Memory B cell (primary cell): ENCODE measurements around the gene PRKAG2.
"Not testable (repeated sequence)": the region's sequence is repeated elsewhere in the genome, so short reads cannot be mapped to it uniquely, and the experiment has no call there.

ENCODE experiments used
- ATAC-seq: fragments of 150-1000 bp; cut with Tn5 transposase; 2 replicates; pipeline ENCODE4 v1.10.0; 2021; ENCODE audit warnings: low read depth, mild to moderate bottlenecking, moderate library complexity
- DNase-seq, 2 donors: peaks; one replicate each; pipeline ENCODE4 v3.0.0; 2022; ENCODE audit warnings: low spot score in 2 of 2
- H3K27ac Mint-ChIP-seq: one replicate; pipeline ENCODE4 v1.8.0; 2022; ENCODE audit warnings: mild to moderate bottlenecking, moderate library complexity, mixed read lengths
- H3K27me3 Mint-ChIP-seq: one replicate; pipeline ENCODE4 v1.8.0; 2022; ENCODE audit warnings: mixed read lengths
- H3K36me3 Mint-ChIP-seq: one replicate; pipeline ENCODE4 v1.8.0; 2022; ENCODE audit warnings: mild to moderate bottlenecking, mixed read lengths
- H3K4me1 Mint-ChIP-seq: one replicate; pipeline ENCODE4 v1.8.0; 2022; ENCODE audit warnings: mixed read lengths
- H3K4me3 Mint-ChIP-seq: one replicate; pipeline ENCODE4 v1.8.0; 2022; ENCODE audit warnings: mild to moderate bottlenecking, moderate library complexity, mixed read lengths
- H3K9me3 Mint-ChIP-seq: one replicate; pipeline ENCODE4 v1.8.0; 2022; ENCODE audit warnings: mixed read lengths

The PRKAG2 gene

DNA sequence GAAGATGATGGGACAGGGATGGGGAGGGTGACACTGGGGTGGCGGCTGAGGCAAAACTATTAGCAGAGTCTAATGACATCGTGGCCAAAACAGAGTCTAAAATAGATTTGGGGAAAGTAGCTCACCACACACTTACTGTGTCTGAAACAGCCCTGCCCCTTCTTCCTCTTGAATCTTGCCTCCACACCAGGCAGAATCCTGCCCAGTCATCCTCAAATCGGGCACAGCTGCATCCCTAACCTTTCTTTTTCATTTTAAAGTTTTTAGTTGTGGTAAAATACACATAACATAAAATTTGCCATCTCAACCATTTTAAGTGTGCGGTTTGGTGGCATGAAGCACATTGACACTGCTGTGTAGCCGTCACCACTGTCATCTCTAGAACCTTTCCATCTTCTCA is 90.0 kb downstream of the PRKAG2 start:
- Mint-ChIP-seq H3K4me1 (peaks cover 31% of the 10 kb centered on the region), H3K9me3 (no peaks in the 10 kb centered on the region), H3K36me3 (peaks cover 11% of the 10 kb centered on the region), H3K27me3 (no peaks in the 10 kb centered on the region), H3K4me3 (no peak overlapping the region), H3K27ac (no peak overlapping the region)
- no peak for DNase-seq
- no peak for ATAC-seq

DNA sequence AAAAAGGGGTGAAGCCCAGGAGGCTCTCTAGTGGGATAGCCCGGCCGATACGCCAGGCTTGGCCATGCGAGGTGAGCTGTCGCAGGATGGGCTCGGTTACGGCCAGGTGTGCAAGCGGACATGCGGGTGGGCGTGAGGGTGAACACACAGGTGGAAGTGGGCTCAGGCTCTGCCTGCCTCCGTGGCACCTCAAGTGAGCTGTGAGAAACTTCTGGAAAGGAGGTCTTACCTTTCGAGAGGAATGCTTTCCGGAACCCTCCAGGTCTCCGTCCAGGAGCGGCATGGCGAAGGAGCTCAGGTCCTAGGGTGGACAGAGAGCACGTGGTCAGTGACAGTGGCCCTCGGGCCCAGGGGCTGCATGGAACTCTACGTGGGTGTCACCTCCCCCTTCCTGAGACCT is 90.7 kb downstream of the PRKAG2 start:
- Mint-ChIP-seq H3K36me3 (peaks cover 9% of the 10 kb centered on the region), H3K4me1 (peaks cover 27% of the 10 kb centered on the region), H3K9me3 (no peaks in the 10 kb centered on the region), H3K4me3 (no peak overlapping the region), H3K27me3 (no peaks in the 10 kb centered on the region), H3K27ac (no peak overlapping the region)
- no peak for DNase-seq
- no peak for ATAC-seq

DNA sequence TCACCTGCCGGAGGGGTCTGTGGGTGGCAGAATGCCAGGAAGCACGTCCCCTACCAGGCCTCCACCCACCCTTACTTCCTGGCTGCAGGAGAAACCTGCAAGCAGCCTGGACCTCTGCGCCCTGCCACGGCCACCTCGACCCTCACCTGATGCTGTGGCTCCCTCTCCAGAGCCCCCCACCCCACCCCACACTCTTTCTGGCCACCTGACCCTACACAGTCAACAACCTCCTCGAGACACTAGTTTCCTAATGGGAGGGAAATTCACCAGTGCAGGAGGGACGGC is 91.3 kb downstream of the PRKAG2 start:
- peaks cover 28% of the 10 kb centered on the region for H3K4me1 Mint-ChIP-seq
- no peaks in the 10 kb centered on the region for H3K27me3 Mint-ChIP-seq
- H3K36me3 Mint-ChIP-seq: peaks cover 14% of the 10 kb centered on the region
- H3K4me3 Mint-ChIP-seq: no peak overlapping the region
- no peaks in the 10 kb centered on the region for H3K9me3 Mint-ChIP-seq
- ATAC-seq (no peak), DNase-seq (no peak)
- no peak overlapping the region for H3K27ac Mint-ChIP-seq

DNA sequence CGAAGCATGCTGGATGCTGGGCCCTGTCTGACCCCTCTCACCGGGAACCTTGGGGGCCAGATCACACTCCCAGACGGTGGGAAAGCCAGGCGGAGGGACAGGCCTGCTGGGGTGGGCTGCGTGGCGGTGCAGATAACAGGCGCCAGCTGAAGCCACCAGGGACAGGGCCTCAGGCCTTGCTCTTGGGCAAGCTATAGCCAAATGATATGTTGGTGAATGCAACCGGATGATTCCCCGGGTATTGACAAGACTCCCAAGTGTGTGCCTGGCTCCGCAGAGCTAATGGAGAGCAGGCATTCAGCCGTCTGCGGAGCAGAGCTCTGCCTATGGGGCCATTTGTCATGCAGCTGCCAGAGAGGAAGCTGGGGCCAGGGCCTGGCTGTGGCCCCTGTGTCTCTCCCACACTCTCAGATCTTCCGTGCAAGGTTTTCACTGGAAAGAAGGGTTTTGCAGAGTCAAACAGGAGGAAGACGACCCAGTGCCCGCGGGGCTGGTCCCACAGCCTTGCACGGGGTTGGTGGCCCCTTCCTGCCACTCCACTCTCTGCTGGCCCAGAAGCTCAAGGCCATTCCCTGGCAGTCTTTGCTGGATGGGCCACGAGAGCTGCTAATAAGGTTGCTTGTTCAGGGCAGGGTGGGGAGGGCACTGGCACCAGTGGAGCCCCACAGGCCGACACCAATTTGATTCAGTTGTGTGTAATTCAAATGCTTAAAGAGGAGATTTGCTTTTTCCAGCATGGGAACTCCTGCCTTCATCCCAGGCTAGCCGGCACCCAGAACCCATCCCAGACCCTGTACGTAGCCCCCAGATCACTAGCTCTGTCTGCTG is 91.8 kb downstream of the PRKAG2 start:
- Mint-ChIP-seq H3K4me1 (peaks cover 23% of the 10 kb centered on the region), H3K4me3 (no peak overlapping the region), H3K27me3 (no peaks in the 10 kb centered on the region), H3K9me3 (no peaks in the 10 kb centered on the region), H3K27ac (no peak overlapping the region), H3K36me3 (peaks cover 18% of the 10 kb centered on the region)
- no peak for DNase-seq
- no peak for ATAC-seq

DNA sequence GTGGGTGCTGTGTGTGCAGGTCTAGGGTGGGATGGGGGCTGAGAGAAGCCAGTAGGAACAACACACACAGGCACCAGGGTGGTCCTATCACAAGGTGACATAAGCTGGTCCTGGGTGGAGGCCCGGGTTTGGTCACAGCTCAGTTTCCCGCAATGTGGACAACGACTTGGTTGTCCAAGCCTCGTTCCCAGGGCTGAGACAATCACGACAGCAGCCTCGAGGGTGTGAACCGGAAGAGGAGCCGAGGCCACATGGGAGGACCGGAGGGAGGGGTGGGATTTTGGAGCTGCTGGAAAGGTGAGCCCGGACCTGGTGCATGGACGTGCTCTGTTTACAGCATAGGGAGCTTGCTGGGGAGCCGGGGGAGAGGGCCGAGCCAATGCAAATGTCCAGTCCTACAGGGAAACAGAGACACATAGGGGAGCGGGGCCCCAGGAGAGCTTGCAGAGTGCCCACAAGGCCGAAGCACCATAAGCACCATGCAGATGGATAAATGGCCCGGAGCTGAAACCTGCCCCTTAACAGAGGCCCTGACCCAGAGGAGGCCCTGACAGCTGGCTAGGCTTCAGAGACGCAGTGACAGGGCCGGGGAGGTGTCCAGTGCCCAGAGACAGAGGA is 92.8 kb downstream of the PRKAG2 start:
- Mint-ChIP-seq H3K27me3 (no peaks in the 10 kb centered on the region), H3K4me1 (peaks cover 18% of the 10 kb centered on the region), H3K27ac (no peak overlapping the region), H3K9me3 (no peaks in the 10 kb centered on the region), H3K4me3 (no peak overlapping the region), H3K36me3 (peaks cover 19% of the 10 kb centered on the region)
- ATAC-seq: no peak
- no peak for DNase-seq

DNA sequence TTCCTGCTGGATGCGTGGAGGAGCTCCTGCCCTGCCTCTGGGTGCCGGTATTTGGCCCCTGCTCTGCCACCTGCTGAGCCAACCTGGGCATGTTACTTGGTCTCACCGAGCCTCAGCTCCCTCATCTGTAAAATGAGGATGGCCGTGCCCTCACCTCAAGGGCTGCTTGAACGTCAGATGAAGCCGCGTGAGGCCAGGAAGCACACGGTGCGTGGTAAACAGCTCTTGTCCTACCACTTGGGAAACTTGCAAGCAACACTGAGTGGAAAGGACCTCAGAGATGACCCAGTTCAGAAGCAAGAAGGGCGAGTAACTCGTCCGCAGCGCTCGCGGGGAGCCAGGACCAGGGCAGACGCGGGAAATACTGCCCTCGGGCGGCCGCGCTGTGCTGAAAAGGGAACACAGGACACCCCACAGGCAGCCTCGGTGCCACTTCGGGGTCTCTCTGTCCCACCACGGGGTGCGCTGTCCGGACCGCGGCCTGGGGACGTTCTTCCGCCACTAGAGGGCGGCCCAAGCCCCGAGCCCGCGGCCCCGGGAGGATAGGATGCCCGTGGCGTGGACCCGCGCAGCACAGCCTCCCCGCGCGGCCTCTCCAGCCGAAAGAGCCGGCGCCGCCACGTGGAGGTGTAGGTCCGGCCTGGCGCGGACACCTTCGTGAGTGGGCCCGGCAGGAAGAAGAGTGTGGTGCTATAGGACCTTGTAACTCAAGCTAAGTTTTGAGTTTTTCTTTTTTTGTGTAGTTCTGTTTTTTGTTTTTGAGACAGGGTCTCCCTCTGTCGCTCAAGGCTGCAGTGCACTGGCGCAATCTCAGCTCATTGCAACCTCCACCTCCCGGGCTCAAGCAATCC is 94.1 kb downstream of the PRKAG2 start:
- Mint-ChIP-seq H3K4me1 (peaks cover 15% of the 10 kb centered on the region), H3K27me3 (no peaks in the 10 kb centered on the region)
- peak; percentile 73 to 76 for DNase-seq

DNA sequence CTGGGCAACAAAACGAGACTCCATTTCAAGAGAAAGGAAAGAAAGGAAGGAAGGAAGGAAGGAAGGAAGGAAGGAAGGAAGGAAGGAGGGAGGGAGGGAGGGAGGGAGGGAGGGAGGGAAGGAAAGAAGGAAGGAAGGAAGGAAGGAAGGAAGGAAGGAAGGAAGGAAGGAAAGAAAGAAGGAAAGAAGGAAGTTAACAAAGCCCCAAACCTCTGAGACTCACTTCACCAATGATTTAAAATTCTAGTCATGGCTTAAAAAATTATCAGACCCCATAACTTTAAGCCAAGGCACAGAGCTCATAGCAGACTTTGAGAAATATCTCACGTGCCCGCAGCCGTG is 94.7 kb downstream of the PRKAG2 start:
- DNase-seq, H3K27me3 Mint-ChIP-seq, H3K9me3 Mint-ChIP-seq, ATAC-seq, H3K27ac Mint-ChIP-seq: not testable (repeated sequence)
- peaks cover 28% of the 10 kb centered on the region for H3K36me3 Mint-ChIP-seq
- peak overlapping the region; percentile 80 for H3K4me3 Mint-ChIP-seq
- H3K4me1 Mint-ChIP-seq: peaks cover 15% of the 10 kb centered on the region

More for the DNA sequence above, 94.1 kb downstream of the PRKAG2 start:
- peak; percentile 96 for ATAC-seq
- Mint-ChIP-seq H3K27ac (peak overlapping the region; percentile 47), H3K36me3 (peaks cover 28% of the 10 kb centered on the region), H3K4me3 (peak overlapping the region; percentile 80), H3K9me3 (no peaks in the 10 kb centered on the region)

DNA sequence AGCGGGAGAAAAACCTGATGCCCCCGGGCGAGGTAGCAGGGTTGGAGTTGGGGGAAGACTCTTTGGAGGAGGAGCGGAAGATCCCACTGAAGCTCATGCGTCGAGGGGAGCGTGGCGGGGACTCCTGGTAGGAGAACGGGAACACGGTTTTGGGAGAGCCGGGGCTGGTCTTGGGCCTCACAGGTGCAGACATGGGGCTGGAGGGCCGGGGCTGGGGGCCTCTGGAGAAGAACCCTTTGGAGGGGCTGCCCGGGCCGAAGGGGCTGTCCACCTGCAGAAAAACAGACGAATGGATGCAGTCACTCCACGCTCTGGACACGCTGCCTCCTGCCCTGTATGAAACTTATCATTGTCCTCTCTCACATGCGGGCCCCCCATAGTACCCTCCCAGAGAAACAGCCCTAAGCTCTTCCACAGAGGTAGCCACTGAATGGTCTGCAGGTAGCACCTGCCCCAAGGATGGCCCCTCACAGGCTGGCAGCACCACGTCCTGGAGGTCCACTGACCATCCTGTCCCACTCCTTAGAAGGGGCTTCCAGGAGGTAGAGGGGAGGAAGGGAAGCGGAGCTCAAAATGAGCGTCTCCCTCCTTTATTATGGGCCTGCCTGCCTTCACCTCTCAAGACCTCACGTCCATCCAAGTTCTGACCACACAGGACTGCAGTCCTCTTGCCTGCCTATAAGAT is 95.6 kb downstream of the PRKAG2 start:
- Mint-ChIP-seq H3K27ac (peak overlapping the region; percentile 35), H3K4me1 (peaks cover 12% of the 10 kb centered on the region), H3K36me3 (peaks cover 28% of the 10 kb centered on the region), H3K9me3 (no peaks in the 10 kb centered on the region), H3K4me3 (no peak overlapping the region), H3K27me3 (no peaks in the 10 kb centered on the region)
- no peak for DNase-seq
- ATAC-seq: no peak

DNA sequence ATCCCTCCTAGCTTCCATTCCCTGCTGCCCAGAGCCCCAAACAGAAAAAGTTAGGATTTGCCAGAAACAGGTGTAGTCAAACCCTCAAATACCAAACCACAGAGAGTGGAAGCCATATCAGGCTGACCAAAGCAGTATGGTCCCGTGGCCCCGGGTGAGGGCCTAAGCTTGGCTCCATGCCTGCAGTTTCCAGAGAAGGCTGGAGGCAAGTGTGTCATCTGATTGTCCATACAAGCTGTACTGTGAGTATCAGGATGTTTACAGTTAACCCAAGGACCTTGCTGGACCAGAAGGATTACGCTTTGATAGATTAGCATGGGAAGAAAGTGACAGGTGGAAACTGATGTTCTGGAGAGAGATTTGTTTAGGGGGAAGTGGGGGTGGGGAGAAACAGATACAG is 96.3 kb downstream of the PRKAG2 start:
- ATAC-seq: no peak
- peak overlapping the region; percentile 35 for H3K27ac Mint-ChIP-seq
- H3K27me3 Mint-ChIP-seq: no peaks in the 10 kb centered on the region
- H3K36me3 Mint-ChIP-seq: peaks cover 23% of the 10 kb centered on the region
- H3K9me3 Mint-ChIP-seq: no peaks in the 10 kb centered on the region
- peaks cover 12% of the 10 kb centered on the region for H3K4me1 Mint-ChIP-seq
- H3K4me3 Mint-ChIP-seq: no peak overlapping the region
- no peak for DNase-seq

DNA sequence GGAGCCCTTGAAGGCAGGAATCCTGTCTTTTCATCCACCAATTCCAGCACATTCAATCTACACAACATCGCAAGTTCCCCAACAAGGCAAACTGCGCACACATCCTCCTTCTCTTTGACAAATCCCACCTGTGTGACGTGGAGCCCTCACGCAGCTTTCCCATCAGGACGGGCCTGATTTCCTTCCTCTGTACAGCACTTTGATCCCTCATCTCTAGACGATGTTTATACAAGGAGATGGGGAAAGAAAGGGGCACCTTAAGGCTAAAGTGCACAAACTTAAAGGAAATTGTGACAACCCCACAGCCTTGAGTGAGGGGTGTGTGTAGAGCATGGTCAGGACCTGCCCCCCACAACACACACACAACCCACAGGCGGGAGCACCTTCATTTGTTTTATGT is 97.2 kb downstream of the PRKAG2 start:
- DNase-seq (no peak), ATAC-seq (no peak)
- H3K27ac Mint-ChIP-seq: no peak overlapping the region
- H3K27me3 Mint-ChIP-seq: no peaks in the 10 kb centered on the region
- no peaks in the 10 kb centered on the region for H3K9me3 Mint-ChIP-seq
- H3K4me3 Mint-ChIP-seq: no peak overlapping the region
- peaks cover 12% of the 10 kb centered on the region for H3K4me1 Mint-ChIP-seq
- peaks cover 23% of the 10 kb centered on the region for H3K36me3 Mint-ChIP-seq

DNA sequence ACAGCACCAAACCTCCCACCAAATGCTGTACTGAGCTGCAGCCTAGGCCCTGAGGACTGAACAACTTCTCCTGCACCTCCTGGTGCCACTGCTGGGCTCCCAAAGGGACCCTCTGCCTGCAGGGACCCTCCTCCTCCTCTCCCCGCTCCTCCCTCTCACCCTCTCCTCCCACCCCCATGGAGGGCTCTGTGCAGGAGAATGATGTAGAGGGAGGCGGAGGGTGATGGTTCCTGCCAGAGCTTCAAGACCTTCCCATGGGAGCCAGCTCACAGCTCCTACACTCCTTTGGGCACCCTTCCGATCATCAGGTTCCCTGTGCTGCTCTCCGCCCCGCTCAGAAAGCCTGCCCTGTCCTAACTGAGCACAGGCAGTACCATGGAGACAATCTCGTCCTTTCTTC is 97.7 kb downstream of the PRKAG2 start:
- peaks cover 12% of the 10 kb centered on the region for H3K4me1 Mint-ChIP-seq
- no peak overlapping the region for H3K4me3 Mint-ChIP-seq
- no peaks in the 10 kb centered on the region for H3K27me3 Mint-ChIP-seq
- ATAC-seq (no peak), DNase-seq (no peak)
- H3K9me3 Mint-ChIP-seq: no peaks in the 10 kb centered on the region
- no peak overlapping the region for H3K27ac Mint-ChIP-seq
- peaks cover 23% of the 10 kb centered on the region for H3K36me3 Mint-ChIP-seq

DNA sequence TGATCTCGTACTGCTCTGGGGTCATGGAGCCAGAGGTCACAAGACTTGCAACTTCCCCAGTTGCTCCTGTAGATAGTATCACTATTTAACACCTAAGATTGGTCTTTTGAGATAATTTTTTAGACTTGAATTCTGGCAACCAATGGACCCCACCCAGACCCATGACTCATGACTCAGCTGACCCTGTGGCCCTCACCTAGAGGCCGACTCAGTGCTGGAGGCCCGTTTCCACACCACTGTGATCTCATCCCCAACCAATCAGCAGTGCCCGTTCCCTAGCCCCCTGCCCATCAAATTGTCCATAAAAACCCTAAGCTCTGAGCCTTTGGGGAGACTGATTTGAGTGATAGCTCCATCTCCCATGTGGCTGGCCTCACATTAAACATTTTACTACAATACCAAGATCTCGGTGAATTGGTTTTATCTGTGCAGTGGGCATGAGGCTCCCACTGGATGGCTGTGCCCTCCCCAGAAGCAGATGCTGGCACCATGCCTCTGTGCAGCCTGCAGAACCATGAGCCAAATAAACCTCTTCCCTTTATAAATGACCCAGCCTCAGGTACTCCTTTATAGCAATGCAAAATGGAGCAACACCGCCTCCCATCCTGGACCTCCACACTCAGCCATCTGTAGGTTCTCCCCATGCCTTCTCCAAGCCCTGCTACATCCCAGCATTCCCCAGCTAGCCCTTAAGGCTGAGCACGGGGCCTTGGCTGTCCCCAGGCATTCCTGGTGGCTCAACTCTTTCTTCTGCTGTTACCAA is 98.8 kb downstream of the PRKAG2 start:
- Mint-ChIP-seq H3K9me3 (no peaks in the 10 kb centered on the region), H3K27me3 (no peaks in the 10 kb centered on the region), H3K36me3 (peaks cover 23% of the 10 kb centered on the region), H3K4me3 (no peak overlapping the region), H3K27ac (no peak overlapping the region), H3K4me1 (peaks cover 12% of the 10 kb centered on the region)
- DNase-seq (no peak), ATAC-seq (no peak)

DNA sequence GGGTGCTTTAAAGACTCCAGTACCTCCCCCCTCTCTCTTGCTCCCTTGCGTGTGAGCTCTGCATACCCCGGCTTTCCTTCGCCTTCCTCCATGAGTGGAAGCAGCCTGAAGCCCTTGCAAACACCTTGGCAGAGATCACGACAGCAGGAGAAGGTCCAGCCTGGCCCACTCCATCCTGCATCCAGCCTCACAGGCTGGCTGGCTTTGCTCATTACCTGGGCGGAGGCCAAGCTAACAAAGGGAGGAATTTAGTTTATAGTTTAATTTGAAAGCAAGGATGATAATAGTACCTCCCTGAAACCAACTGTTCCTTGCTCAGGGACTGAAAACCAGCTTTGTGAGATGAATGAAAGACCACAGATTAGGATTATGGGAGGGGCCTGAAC is 99.4 kb downstream of the PRKAG2 start:
- ATAC-seq (no peak), DNase-seq (no peak)
- Mint-ChIP-seq H3K9me3 (no peaks in the 10 kb centered on the region), H3K4me3 (no peak overlapping the region), H3K36me3 (peaks cover 26% of the 10 kb centered on the region), H3K27ac (no peak overlapping the region), H3K27me3 (no peaks in the 10 kb centered on the region), H3K4me1 (peaks cover 9% of the 10 kb centered on the region)
